Measurements from ENCODE around the gene ADCY2. TPM values are rescaled to one million over a fixed set of nuclear protein-coding genes. Genes with fewer than 3 reads are reported as not detected.

Gene ADCY2
- total and polyA plus RNA-seq, 8 donors = 0.29 to 7.5 (median 1.1) TPM

DNA sequence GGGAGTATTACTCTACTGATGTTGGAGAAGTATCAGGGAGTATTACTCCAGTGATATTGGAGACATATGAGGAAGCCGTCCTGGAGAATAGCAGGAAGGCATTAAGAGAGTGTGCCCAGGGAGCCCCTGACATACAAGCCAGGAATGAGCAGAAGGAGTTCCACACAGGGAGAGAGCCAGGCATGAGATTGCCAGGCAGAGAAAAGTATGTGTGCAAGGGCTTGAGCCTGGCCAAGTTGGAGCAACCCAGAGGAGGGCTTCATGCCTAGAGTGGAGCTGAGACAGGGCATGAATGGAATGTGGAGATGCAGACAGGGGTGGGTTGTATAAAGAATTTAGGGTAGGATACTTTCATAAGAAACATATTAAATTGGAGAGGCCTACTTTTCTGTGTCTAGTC, 213.8 kb downstream of the ADCY2 start:
- Histone ChIP-seq H3K4me3 (no peak overlapping the region), H3K36me3 (no peaks in the 10 kb centered on the region), H3K27me3 (no peaks in the 10 kb centered on the region), H3K27ac (no peak overlapping the region), H3K9me3 (no peaks in the 10 kb centered on the region), H3K4me1 (no peaks in the 10 kb centered on the region)
- intact Hi-C loops (cut with DNase I; ENCODE audit: low total_unique reads) = no loop called here
- no peak for DNase-seq
- WGBS, 5 donors = 33 to 100% (median 94%) methylated on average over 1 of the region's 1 CpG
- TF ChIP-seq, protein P1, sequence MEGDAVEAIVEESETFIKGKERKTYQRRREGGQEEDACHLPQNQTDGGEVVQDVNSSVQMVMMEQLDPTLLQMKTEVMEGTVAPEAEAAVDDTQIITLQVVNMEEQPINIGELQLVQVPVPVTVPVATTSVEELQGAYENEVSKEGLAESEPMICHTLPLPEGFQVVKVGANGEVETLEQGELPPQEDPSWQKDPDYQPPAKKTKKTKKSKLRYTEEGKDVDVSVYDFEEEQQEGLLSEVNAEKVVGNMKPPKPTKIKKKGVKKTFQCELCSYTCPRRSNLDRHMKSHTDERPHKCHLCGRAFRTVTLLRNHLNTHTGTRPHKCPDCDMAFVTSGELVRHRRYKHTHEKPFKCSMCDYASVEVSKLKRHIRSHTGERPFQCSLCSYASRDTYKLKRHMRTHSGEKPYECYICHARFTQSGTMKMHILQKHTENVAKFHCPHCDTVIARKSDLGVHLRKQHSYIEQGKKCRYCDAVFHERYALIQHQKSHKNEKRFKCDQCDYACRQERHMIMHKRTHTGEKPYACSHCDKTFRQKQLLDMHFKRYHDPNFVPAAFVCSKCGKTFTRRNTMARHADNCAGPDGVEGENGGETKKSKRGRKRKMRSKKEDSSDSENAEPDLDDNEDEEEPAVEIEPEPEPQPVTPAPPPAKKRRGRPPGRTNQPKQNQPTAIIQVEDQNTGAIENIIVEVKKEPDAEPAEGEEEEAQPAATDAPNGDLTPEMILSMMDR (IDR thresholded peaks at IDR 0.05) = no peak
- TF ChIP-seq POLR2A (IDR thresholded peaks at IDR 0.05) = no peak
- TF ChIP-seq POLR2AphosphoS5 (IDR thresholded peaks at IDR 0.05) = no peak
- TF ChIP-seq EP300 (IDR thresholded peaks at IDR 0.05) = no peak

DNA sequence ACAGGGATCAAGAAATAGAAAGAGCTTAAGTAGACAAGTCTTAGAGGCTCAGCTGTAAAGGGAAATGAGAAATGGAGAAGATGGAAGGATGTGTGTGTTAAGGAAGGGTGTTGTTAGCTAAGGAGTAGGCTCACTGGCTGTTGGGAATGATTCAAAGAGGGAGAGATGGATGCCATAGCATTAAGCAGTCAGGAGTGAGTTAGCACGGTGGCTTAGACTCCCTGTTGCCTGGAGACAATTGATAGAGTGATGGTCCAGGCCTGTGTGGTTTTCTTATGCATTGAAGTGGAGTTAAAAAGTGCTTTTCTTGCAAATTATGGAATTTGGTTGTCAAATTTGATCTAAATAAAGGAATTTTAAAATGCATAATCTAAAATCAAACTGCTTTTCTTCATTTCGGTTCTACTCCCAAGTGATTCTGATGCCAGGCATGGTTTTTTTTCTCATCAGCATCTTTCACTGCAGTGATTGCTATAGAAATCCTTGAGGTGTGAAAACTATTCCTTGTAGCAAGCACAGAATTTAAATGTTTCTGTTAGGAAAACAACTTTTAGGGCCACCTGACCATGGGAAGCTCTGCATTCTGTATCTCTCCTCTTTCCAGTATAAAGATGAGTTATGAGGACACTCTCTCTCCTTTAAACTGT, 214.7 kb downstream of the ADCY2 start:
- 77 to 89% (median 86%) methylated on average over 2 of the region's 2 CpGs for WGBS, 5 donors

DNA sequence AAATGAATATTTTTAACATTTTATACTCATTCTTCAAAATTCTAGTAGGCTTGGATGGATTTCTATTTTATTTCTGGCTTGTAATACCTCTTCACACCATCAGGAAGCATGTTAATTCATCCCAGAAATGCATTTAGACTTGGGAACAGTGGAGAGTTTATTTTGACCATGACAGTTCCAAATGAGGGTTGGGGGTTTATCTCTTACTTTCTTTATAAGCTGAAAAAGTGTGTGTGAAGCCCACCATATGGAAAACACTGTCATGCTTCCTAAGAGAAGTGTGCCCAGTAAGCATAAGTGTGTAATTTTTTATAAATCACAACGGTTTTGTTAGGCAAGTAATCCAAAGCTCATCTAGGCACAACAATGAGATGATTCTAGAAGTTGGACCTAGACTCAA, 215.6 kb downstream of the ADCY2 start:
- 56 to 86% (median 68%) methylated on average over 1 of the region's 1 CpG for whole genome bisulfite sequencing, 5 donors
- no peak overlapping the region for H3K4me3 ChIP-seq
- TF ChIP-seq POLR2A (IDR thresholded peaks at IDR 0.05) (no peak), POLR2AphosphoS5 (IDR thresholded peaks at IDR 0.05) (no peak), EP300 (IDR thresholded peaks at IDR 0.05) (no peak)
- TF ChIP-seq, protein P1 (IDR thresholded peaks at IDR 0.05) = no peak
- H3K36me3 ChIP-seq = no peaks in the 10 kb centered on the region
- DNase-seq = no peak
- H3K9me3 ChIP-seq = no peaks in the 10 kb centered on the region
- no peak overlapping the region for H3K27ac ChIP-seq
- H3K27me3 ChIP-seq = no peaks in the 10 kb centered on the region
- no peaks in the 10 kb centered on the region for H3K4me1 ChIP-seq
- intact Hi-C loops (cut with DNase I; ENCODE audit: low total_unique reads) = no loop called here

More for the DNA sequence above, 214.7 kb downstream of the ADCY2 start:
- no peaks in the 10 kb centered on the region for H3K4me1 ChIP-seq
- H3K27me3 ChIP-seq = no peaks in the 10 kb centered on the region
- no peaks in the 10 kb centered on the region for H3K36me3 ChIP-seq
- no peak for TF ChIP-seq POLR2A (IDR thresholded peaks at IDR 0.05)
- no peak for TF ChIP-seq POLR2AphosphoS5 (IDR thresholded peaks at IDR 0.05)
- no peak for TF ChIP-seq EP300 (IDR thresholded peaks at IDR 0.05)
- TF ChIP-seq, protein P1 (IDR thresholded peaks at IDR 0.05) = no peak
- H3K27ac ChIP-seq = no peak overlapping the region
- no peak for DNase-seq
- no peaks in the 10 kb centered on the region for H3K9me3 ChIP-seq
- H3K4me3 ChIP-seq = no peak overlapping the region
- intact Hi-C loops (cut with DNase I; ENCODE audit: low total_unique reads) = no loop called here

DNA sequence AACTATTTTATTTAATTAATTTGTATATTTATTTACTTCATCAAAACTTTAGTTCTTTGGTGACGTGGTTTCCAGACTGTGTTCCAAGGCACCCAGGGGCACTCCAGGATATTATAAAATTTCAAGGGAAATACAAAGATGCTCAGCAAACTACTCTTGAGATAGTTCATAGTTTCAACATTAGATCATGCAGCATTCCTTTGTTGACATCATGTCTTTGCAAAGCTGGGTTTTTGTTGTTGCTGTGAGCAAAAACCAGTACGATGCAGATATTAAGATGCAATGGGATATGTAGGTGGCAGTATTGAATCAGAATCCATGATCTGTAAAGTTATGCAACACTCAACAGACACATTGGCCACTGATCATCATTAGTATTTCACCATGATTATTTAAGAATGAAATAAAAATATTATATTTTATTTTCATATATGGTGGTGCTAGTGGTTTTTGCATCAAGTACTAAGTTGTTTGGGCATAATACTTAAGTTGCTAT, 219.7 kb downstream of the ADCY2 start:
- no peaks in the 10 kb centered on the region for H3K4me1 ChIP-seq
- H3K36me3 ChIP-seq = no peaks in the 10 kb centered on the region
- 82 to 90% (median 86%) methylated on average over 2 of the region's 2 CpGs for whole genome bisulfite sequencing, 5 donors
- intact Hi-C loops (cut with DNase I; ENCODE audit: low total_unique reads) = no loop called here
- no peak overlapping the region for H3K4me3 ChIP-seq
- no peak overlapping the region for H3K27ac ChIP-seq
- no peaks in the 10 kb centered on the region for H3K27me3 ChIP-seq
- no peaks in the 10 kb centered on the region for H3K9me3 ChIP-seq
- no peak for DNase-seq
- TF ChIP-seq POLR2AphosphoS5 (IDR thresholded peaks at IDR 0.05) (no peak), EP300 (IDR thresholded peaks at IDR 0.05) (no peak), POLR2A (IDR thresholded peaks at IDR 0.05) (no peak)
- TF ChIP-seq, protein P1 (IDR thresholded peaks at IDR 0.05) = no peak

Measured in stomach (tissue), 9 donors.